ENCODE results near the gene PIAS4. TPM values are rescaled to one million over a fixed set of nuclear protein-coding genes. Genes with fewer than 3 reads are reported as not detected.

Gene PIAS4
- total and polyA plus RNA-seq, 2 of the 13 experiments (the other 11 are each of a cell fraction or from before 2014, with no cell fraction given) = 9.0 to 20.1 TPM

- TF ChIP-seq, protein P1, sequence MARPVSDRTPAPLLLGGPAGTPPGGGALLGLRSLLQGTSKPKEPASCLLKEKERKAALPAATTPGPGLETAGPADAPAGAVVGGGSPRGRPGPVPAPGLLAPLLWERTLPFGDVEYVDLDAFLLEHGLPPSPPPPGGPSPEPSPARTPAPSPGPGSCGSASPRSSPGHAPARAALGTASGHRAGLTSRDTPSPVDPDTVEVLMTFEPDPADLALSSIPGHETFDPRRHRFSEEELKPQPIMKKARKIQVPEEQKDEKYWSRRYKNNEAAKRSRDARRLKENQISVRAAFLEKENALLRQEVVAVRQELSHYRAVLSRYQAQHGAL (CRISPR knock-in tag; IDR thresholded peaks at IDR 0.05; ENCODE audit: not compliant biosample characterization) = no peak
- TF ChIP-seq TIGD3 (CRISPR knock-in tag; IDR thresholded peaks at IDR 0.05; ENCODE audit: borderline replicate concordance) (no peak), TRAFD1 (CRISPR knock-in tag; IDR thresholded peaks at IDR 0.05; ENCODE audit: borderline replicate concordance) (no peak), MBD4 (IDR thresholded peaks at IDR 0.05; ENCODE audit: borderline replicate concordance, low read length) (no peak), AHDC1 (CRISPR knock-in tag; IDR thresholded peaks at IDR 0.05; ENCODE audit: borderline replicate concordance) (no peak), FOXC1 (CRISPR knock-in tag; IDR thresholded peaks at IDR 0.05; ENCODE audit: borderline replicate concordance) (peak; percentile 44; the same call in 1 of the 2 replicates), PAXIP1 (CRISPR knock-in tag; conservative IDR thresholded peaks at IDR 0.05) (peak; percentile 64), AHR (CRISPR knock-in tag; IDR thresholded peaks at IDR 0.05) (peak; percentile 15)
- TF ChIP-seq, protein P2, sequence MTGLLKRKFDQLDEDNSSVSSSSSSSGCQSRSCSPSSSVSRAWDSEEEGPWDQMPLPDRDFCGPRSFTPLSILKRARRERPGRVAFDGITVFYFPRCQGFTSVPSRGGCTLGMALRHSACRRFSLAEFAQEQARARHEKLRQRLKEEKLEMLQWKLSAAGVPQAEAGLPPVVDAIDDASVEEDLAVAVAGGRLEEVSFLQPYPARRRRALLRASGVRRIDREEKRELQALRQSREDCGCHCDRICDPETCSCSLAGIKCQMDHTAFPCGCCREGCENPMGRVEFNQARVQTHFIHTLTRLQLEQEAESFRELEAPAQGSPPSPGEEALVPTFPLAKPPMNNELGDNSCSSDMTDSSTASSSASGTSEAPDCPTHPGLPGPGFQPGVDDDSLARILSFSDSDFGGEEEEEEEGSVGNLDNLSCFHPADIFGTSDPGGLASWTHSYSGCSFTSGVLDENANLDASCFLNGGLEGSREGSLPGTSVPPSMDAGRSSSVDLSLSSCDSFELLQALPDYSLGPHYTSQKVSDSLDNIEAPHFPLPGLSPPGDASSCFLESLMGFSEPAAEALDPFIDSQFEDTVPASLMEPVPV (CRISPR knock-in tag; IDR thresholded peaks at IDR 0.05) = peak; percentile 59; the same call in 1 of the 2 replicates
Observed at GRCh38 chr19:4057931-4058692, 50.6 kb downstream of the PIAS4 start (continued).

Data from HepG2 (cell line).